HEK293 (cell line): ENCODE results near the gene C3orf62.

Experiments
- CTCF ChIA-PET: fragments of 350-600 bp; formaldehyde crosslinking; extraction: SDS; loops from one replicate; lab custom pipeline; 2021; ENCODE audit warnings: antibody characterized with exemption; lab: Yijun Ruan, JAX
- POLR2A ChIA-PET: fragments of 300-600 bp; formaldehyde crosslinking; extraction: SDS; loops from one replicate; lab custom pipeline; 2020; ENCODE audit warnings: antibody characterized with exemption, inconsistent platforms; lab: Yijun Ruan, JAX
- H3K27ac ChIP-seq: fragments of 200-500 bp; sonication (Bioruptor generic); 2 replicates; pipeline ENCODE4 v1.5.1; 2014; ENCODE audit warnings: low read depth, low read length, control low read depth, inconsistent platforms; ENCODE audit errors: extremely low read depth
- H3K36me3 ChIP-seq, 2 experiments: fragments of 200-500 bp in 1 of 2; sonication (Bioruptor generic) in 1 of 2; 1 replicate in 1 of 2; 2 replicates in 1 of 2; pipeline ENCODE4 v1.5.1; 2014 to 2017; ENCODE audit warnings: inconsistent platforms in 2 of 2, low read length in 2 of 2; ENCODE audit not compliant: control insufficient read depth in 2 of 2, insufficient read depth in 1 of 2
- H3K4me1 ChIP-seq: fragments of 200-500 bp; sonication (Bioruptor generic); 2 replicates; pipeline ENCODE4 v1.5.1; 2014; ENCODE audit warnings: mild to moderate bottlenecking, low read length, inconsistent platforms; ENCODE audit not compliant: control insufficient read depth, insufficient read depth
- H3K4me3 ChIP-seq: 2 replicates; pipeline ENCODE4 v1.5.1; 2011; ENCODE audit warnings: low read depth, mild to moderate bottlenecking, control low read depth, low read length, moderate library complexity
- H3K9me3 ChIP-seq: fragments of 200-500 bp; sonication (Bioruptor generic); 2 replicates; pipeline ENCODE4 v1.5.1; 2014; ENCODE audit warnings: low read depth, low read length, inconsistent platforms; ENCODE audit not compliant: control insufficient read depth, insufficient read depth
- BCL11A ChIP-seq: fragments of 450-650 bp; formaldehyde crosslinking; IDR thresholded peaks from 2 replicates; pipeline ENCODE4 v1.5.1; 2016; ENCODE audit warnings: low read depth, missing biosample characterization, missing genetic modification characterization
- MYNN ChIP-seq: fragments of 450-650 bp; formaldehyde crosslinking; IDR thresholded peaks from 2 replicates; pipeline ENCODE4 v1.5.1; 2016; ENCODE audit warnings: missing biosample characterization, missing genetic modification characterization, borderline replicate concordance
- MZF1 ChIP-seq: fragments of 450-650 bp; formaldehyde crosslinking; IDR thresholded peaks from 2 replicates; pipeline ENCODE4 v1.5.1; 2017; ENCODE audit warnings: missing biosample characterization, missing genetic modification characterization, borderline replicate concordance
- ZBTB21 ChIP-seq: fragments of 450-650 bp; formaldehyde crosslinking; IDR thresholded peaks from 2 replicates; pipeline ENCODE4 v1.5.1; 2017; ENCODE audit warnings: missing biosample characterization, missing genetic modification characterization
- ZNF302 ChIP-seq: fragments of 450-650 bp; formaldehyde crosslinking; IDR thresholded peaks from 2 replicates; pipeline ENCODE4 v1.5.1; 2016; ENCODE audit warnings: missing biosample characterization, missing genetic modification characterization, low read depth
- ZNF335 ChIP-seq: fragments of 450-650 bp; formaldehyde crosslinking; conservative IDR thresholded peaks from 2 replicates; pipeline ENCODE4 v1.5.1; 2016; ENCODE audit warnings: missing biosample characterization, missing genetic modification characterization
- ZNF391 ChIP-seq: fragments of 450-650 bp; formaldehyde crosslinking; IDR thresholded peaks from 2 replicates; pipeline ENCODE4 v1.5.1; 2016; ENCODE audit warnings: low read depth, missing biosample characterization, missing genetic modification characterization, borderline replicate concordance
- ZNF416 ChIP-seq: fragments of 450-650 bp; formaldehyde crosslinking; IDR thresholded peaks from 2 replicates; pipeline ENCODE4 v1.5.1; 2016; ENCODE audit warnings: missing biosample characterization, missing genetic modification characterization
- ZNF560 ChIP-seq: fragments of 450-650 bp; formaldehyde crosslinking; IDR thresholded peaks from 2 replicates; pipeline ENCODE4 v1.5.1; 2017; ENCODE audit warnings: missing biosample characterization, missing genetic modification characterization, borderline replicate concordance
- ZNF623 ChIP-seq: fragments of 450-650 bp; formaldehyde crosslinking; IDR thresholded peaks from 2 replicates; pipeline ENCODE4 v1.5.1; 2016; ENCODE audit warnings: missing biosample characterization, missing genetic modification characterization
- ZNF629 ChIP-seq: fragments of 450-650 bp; formaldehyde crosslinking; IDR thresholded peaks from 2 replicates; pipeline ENCODE4 v1.5.1; 2017; ENCODE audit warnings: missing biosample characterization, missing genetic modification characterization
- ZNF791 ChIP-seq: fragments of 450-650 bp; formaldehyde crosslinking; IDR thresholded peaks from 2 replicates; pipeline ENCODE4 v1.5.1; 2016; ENCODE audit warnings: missing biosample characterization, missing genetic modification characterization
- TF ChIP-seq, protein P1 (sequence below): fragments of 450-650 bp; formaldehyde crosslinking; IDR thresholded peaks from 2 replicates; pipeline ENCODE4 v1.5.1; 2016; ENCODE audit warnings: missing biosample characterization, missing genetic modification characterization
- TF ChIP-seq, protein P2 (sequence below): fragments of 450-650 bp; formaldehyde crosslinking; IDR thresholded peaks from 2 replicates; pipeline ENCODE4 v1.5.1; 2016; ENCODE audit warnings: missing biosample characterization, missing genetic modification characterization
- TF ChIP-seq, protein P3 (sequence below): fragments of 450-650 bp; formaldehyde crosslinking; IDR thresholded peaks from 2 replicates; pipeline ENCODE4 v1.5.1; 2016; ENCODE audit warnings: missing biosample characterization, missing genetic modification characterization
- TF ChIP-seq, protein P4 (sequence below): fragments of 450-650 bp; formaldehyde crosslinking; IDR thresholded peaks from 2 replicates; pipeline ENCODE4 v1.5.1; 2016; ENCODE audit warnings: missing biosample characterization, missing genetic modification characterization, low read depth

The C3orf62 gene

DNA sequence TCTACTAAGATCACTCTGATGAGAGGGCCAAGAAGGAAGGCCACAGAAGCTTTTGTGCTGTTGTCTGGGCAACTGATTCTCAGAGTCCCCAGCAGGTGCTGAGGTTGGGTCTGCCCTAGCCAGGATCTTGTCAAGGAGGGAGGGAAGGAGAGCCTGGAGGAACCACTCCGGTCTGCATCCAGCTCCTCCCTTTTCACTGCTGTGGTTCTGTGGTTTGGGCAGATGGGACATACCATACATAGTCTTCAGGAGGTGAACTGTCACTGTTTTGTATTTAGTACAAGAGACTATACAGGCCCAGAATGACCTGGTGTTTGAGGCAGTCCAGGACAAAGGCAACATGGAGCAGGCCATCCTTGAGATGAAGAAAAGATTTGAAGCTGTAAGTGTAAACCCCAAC is 21.9 kb downstream of the C3orf62 start:
- Histone ChIP-seq H3K4me1 (no peaks in the 10 kb centered on the region), H3K27ac (no peak overlapping the region), H3K4me3 (no peak overlapping the region), H3K36me3 (no peaks in the 10 kb centered on the region), H3K9me3 (no peaks in the 10 kb centered on the region)
- ChIA-PET CTCF (no interaction called here), POLR2A (interaction anchor here (0.6 kb wide), 1 partner anchor 1319 kb away, joined by 6 read pairs; no protein-coding TSS in a partner anchor)
- TF ChIP-seq, protein P1, sequence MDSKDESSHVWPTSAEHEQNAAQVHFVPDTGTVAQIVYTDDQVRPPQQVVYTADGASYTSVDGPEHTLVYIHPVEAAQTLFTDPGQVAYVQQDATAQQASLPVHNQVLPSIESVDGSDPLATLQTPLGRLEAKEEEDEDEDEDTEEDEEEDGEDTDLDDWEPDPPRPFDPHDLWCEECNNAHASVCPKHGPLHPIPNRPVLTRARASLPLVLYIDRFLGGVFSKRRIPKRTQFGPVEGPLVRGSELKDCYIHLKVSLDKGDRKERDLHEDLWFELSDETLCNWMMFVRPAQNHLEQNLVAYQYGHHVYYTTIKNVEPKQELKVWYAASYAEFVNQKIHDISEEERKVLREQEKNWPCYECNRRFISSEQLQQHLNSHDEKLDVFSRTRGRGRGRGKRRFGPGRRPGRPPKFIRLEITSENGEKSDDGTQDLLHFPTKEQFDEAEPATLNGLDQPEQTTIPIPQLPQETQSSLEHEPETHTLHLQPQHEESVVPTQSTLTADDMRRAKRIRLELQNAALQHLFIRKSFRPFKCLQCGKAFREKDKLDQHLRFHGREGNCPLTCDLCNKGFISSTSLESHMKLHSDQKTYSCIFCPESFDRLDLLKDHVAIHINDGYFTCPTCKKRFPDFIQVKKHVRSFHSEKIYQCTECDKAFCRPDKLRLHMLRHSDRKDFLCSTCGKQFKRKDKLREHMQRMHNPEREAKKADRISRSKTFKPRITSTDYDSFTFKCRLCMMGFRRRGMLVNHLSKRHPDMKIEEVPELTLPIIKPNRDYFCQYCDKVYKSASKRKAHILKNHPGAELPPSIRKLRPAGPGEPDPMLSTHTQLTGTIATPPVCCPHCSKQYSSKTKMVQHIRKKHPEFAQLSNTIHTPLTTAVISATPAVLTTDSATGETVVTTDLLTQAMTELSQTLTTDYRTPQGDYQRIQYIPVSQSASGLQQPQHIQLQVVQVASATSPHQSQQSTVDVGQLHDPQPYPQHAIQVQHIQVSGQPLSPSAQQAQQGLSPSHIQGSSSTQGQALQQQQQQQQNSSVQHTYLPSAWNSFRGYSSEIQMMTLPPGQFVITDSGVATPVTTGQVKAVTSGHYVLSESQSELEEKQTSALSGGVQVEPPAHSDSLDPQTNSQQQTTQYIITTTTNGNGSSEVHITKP (tag by site-specific recombination) = peak; percentile 73
- TF ChIP-seq, protein P2, sequence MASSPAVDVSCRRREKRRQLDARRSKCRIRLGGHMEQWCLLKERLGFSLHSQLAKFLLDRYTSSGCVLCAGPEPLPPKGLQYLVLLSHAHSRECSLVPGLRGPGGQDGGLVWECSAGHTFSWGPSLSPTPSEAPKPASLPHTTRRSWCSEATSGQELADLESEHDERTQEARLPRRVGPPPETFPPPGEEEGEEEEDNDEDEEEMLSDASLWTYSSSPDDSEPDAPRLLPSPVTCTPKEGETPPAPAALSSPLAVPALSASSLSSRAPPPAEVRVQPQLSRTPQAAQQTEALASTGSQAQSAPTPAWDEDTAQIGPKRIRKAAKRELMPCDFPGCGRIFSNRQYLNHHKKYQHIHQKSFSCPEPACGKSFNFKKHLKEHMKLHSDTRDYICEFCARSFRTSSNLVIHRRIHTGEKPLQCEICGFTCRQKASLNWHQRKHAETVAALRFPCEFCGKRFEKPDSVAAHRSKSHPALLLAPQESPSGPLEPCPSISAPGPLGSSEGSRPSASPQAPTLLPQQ (tag by site-specific recombination) = no peak

DNA sequence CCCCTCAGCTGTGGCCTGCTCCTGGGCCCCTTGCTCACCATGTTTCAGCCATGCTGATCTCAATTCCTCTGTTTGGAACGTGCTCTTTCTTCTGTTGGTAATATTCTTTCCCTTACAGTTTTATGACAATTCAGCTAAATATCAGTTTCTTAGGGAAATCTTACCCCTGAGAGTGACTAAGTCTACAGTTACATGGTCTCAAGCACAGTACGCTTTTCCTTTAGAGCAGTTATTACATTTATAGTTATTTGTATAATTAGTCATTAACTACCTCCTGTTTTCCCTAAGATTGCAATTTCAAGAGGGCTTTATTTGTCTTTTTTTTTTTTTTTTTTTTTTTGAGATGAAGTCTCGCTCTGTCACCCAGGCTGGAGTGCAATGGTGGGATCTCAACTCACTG is 23.5 kb downstream of the C3orf62 start:
- Histone ChIP-seq H3K36me3 (no peaks in the 10 kb centered on the region), H3K27ac (no peak overlapping the region), H3K4me3 (no peak overlapping the region), H3K9me3 (no peaks in the 10 kb centered on the region), H3K4me1 (no peaks in the 10 kb centered on the region)
- CTCF ChIA-PET = no interaction called here
- POLR2A ChIA-PET = no interaction called here
- TF ChIP-seq ZBTB21 (tag by site-specific recombination) (no peak), ZNF302 (no peak), ZNF560 (tag by site-specific recombination) (no peak), MZF1 (tag by site-specific recombination) (no peak), MYNN (tag by site-specific recombination) (no peak), ZNF335 (tag by site-specific recombination) (no peak), ZNF623 (tag by site-specific recombination) (no peak), BCL11A (no peak), ZNF416 (tag by site-specific recombination) (no peak), ZNF791 (tag by site-specific recombination) (no peak)

DNA sequence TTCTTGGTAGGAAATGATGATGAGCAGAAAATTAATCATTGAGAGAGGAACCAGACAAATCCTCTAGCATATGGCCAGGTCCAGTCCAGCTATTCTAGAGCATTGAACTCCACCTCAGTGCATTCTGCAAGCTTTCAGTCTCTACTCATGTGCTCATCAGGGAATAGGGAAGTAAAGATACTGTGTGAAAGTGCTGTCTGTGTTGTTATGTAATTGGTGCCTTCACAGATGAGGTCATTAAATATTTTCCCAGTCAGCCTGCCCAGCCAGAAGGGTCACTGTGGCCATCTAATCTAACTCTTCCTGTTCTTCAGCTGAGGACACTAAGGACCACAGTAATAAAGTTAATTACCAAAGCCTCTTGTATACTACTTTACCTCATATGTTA is 28.2 kb downstream of the C3orf62 start:
- TF ChIP-seq, protein P3, sequence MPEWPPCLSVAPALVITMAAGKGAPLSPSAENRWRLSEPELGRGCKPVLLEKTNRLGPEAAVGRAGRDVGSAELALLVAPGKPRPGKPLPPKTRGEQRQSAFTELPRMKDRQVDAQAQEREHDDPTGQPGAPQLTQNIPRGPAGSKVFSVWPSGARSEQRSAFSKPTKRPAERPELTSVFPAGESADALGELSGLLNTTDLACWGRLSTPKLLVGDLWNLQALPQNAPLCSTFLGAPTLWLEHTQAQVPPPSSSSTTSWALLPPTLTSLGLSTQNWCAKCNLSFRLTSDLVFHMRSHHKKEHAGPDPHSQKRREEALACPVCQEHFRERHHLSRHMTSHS (tag by site-specific recombination) = no peak
- 0 out of 2 replicates have a peak, but pooled peaks have one; percentile 15 for TF ChIP-seq ZNF629
- TF ChIP-seq, protein P4, sequence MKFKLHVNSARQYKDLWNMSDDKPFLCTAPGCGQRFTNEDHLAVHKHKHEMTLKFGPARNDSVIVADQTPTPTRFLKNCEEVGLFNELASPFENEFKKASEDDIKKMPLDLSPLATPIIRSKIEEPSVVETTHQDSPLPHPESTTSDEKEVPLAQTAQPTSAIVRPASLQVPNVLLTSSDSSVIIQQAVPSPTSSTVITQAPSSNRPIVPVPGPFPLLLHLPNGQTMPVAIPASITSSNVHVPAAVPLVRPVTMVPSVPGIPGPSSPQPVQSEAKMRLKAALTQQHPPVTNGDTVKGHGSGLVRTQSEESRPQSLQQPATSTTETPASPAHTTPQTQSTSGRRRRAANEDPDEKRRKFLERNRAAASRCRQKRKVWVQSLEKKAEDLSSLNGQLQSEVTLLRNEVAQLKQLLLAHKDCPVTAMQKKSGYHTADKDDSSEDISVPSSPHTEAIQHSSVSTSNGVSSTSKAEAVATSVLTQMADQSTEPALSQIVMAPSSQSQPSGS = peak; percentile 67; the same call in 1 of the 2 replicates
- no peak for TF ChIP-seq ZNF391
- H3K4me1 ChIP-seq = no peaks in the 10 kb centered on the region
- ChIA-PET CTCF (no interaction called here), POLR2A (no interaction called here)
- H3K4me3 ChIP-seq = no peak overlapping the region
- H3K9me3 ChIP-seq = no peaks in the 10 kb centered on the region
- no peak overlapping the region for H3K27ac ChIP-seq
- H3K36me3 ChIP-seq = no peaks in the 10 kb centered on the region
